H1 (cell line): Measurements from ENCODE around the gene CTSW. TPM values are rescaled to one million over a fixed set of nuclear protein-coding genes. Genes with fewer than 3 reads are reported as not detected.

Experiments
- ASH2L ChIP-seq: fragments of 200-600, 300-600 bp; sonication (generic); IDR thresholded peaks from one replicate; pipeline ENCODE4 v1.7.1; 2017; ENCODE audit warnings: low read length
- EZH2 ChIP-seq: fragments of 200-600 bp; sonication (generic); IDR thresholded peaks from 2 replicates; pipeline ENCODE4 v1.7.1; 2012; ENCODE audit warnings: low read depth, mild to moderate bottlenecking, moderate library complexity, low read length, inconsistent platforms; ENCODE audit not compliant: severe bottlenecking
- FOSL1 ChIP-seq: IDR thresholded peaks from 2 replicates; pipeline ENCODE4 v1.6.1; 2011; ENCODE audit warnings: mild to moderate bottlenecking, low read depth, low read length, moderate library complexity; ENCODE audit not compliant: insufficient read depth
- HDAC2 ChIP-seq, 2 experiments: fragments of 300-600 bp in 1 of 2; sonication (generic) in 1 of 2; IDR thresholded peaks; 2 replicates each; pipeline ENCODE4 v1.6.1; 2011 to 2012; ENCODE audit warnings: low read depth in 2 of 2, low read length in 2 of 2, mild to moderate bottlenecking in 2 of 2, moderate library complexity in 2 of 2, borderline replicate concordance in 1 of 2, inconsistent platforms in 1 of 2
- KDM1A ChIP-seq: fragments of 200-600, 300-600 bp; sonication (generic); IDR thresholded peaks from 2 replicates; pipeline ENCODE4 v1.7.1; 2016; ENCODE audit warnings: mild to moderate bottlenecking, low read length, borderline replicate concordance
- MAX ChIP-seq: IDR thresholded peaks from 2 replicates; pipeline ENCODE4 v1.6.1; 2012; ENCODE audit warnings: inconsistent platforms
- NANOG ChIP-seq: IDR thresholded peaks from 2 replicates; pipeline ENCODE4 v1.6.1; 2011; ENCODE audit warnings: low read length, low read depth, mild to moderate bottlenecking, inconsistent platforms; ENCODE audit not compliant: insufficient read depth, poor library complexity, severe bottlenecking
- PHF8 ChIP-seq: fragments of 200-600 bp; sonication (generic); conservative IDR thresholded peaks from 2 replicates; pipeline ENCODE4 v1.7.1; 2012; ENCODE audit warnings: low read depth, mild to moderate bottlenecking, inconsistent platforms, low read length, moderate library complexity
- RBBP5 ChIP-seq: IDR thresholded peaks from 2 replicates; pipeline ENCODE4 v1.7.1; 2012; ENCODE audit warnings: low read depth, mild to moderate bottlenecking, inconsistent platforms, low read length, moderate library complexity, borderline replicate concordance
- TAF7 ChIP-seq: optimal IDR thresholded peaks from 2 replicates; pipeline ENCODE3; 2011; ENCODE audit warnings: low read depth, mild to moderate bottlenecking, inconsistent platforms, low read length, moderate library complexity, borderline replicate concordance
- polyA plus RNA-seq, 7 experiments: library from polyadenylated mRNA; depleted of rRNA in 3 of 7; stranded (reverse) in 5 of 7; unstranded in 2 of 7; fragments of >200 nt in 5 of 7; fragments of 200-250 nt in 2 of 7; gene quantifications; 1 replicate in 5 of 7; 2 replicates in 1 of 7; 4 replicates in 1 of 7; pipeline versions ENCODE4 v1.2.1 to v1.2.3, GENCODE V29; 2011 to 2013; ENCODE audit warnings: missing spikeins in 2 of 7, mixed read lengths in 2 of 7
- total RNA-seq: library from RNA; stranded (reverse); fragmentation: NEBNext Ultra II Directional; extraction: Animal tissue kit (Norgen Biotek cat#: 25700); gene quantifications from 2 replicates; pipeline ENCODE4 v1.2.1, GENCODE V29; 2021
- TF ChIP-seq, protein P1 (sequence below): IDR thresholded peaks from 2 replicates; pipeline ENCODE4 v1.6.1; 2011; ENCODE audit warnings: low read length, improper control_type of control experiment

Gene CTSW
- total and polyA plus RNA-seq, 2 of the 8 experiments (the other 6 are each of a cell fraction or from before 2014, with no cell fraction given): not detected

DNA sequence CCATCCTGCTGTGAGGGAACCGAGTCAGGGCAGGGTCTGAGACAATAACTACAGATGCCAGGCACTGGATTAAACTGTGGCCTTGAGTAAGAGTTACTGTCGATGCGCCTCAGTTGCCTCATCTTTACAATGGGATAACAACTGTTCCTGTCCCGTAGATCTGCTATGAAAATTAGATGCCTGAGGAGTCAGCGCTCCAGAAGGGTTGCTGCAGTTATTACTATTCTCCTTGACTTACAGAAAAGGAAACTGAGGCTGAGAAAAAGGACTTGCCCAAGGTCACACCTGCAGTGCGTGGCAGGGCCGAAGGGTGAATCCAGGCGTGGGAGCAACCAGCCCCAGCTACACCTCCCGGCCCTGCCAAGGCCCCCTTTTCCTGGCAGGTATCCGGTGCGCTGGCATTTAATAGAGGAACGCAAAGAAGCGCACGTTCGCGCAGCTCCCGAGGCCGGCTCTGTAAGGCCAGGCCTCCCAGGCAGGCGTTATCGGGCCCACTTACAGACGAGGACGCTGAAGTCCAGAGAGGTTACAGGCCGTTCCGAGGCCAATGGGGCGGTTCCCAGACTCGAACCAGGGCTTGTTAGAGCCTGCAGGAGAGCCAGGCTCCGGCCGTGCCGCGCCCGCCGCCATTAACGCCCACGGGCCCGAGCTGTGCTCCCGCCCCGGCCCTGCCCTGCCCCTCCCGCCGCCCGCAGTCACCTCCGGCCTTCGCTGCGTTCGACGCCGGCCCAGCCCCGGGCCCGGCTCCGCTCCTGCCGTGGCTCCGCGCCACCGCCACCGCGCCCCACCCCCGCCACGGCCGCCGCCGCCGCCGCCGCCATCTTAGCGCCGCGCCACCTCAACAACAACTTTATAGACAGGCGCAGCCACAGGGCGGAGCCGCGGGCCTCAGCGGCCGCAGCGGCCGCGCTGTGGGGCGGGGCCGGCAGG, 38.8 kb downstream of the CTSW start, which contains the start of gene C11orf68 (continued):
- TF ChIP-seq FOSL1 (no peak), MAX (0 out of 2 replicates have a peak, but pooled peaks have one; percentile 12), TAF7 (peak; percentile 43), PHF8 (peak; percentile 84), NANOG (no peak), HDAC2 (IDR thresholded peaks at IDR 0.05; ENCODE audit: borderline replicate concordance in 1 of 2, low read depth in 2 of 2, low read length in 2 of 2) (peak in 1 of 2 experiments; percentile 28; a peak in 1 of 4 replicates), EZH2 (no peak), ASH2L (peak; percentile 8), RBBP5 (0 out of 2 replicates have a peak, but pooled peaks have one; percentile 9), KDM1A (peak; percentile 61; the same call in 1 of the 2 replicates)
- TF ChIP-seq, protein P1, sequence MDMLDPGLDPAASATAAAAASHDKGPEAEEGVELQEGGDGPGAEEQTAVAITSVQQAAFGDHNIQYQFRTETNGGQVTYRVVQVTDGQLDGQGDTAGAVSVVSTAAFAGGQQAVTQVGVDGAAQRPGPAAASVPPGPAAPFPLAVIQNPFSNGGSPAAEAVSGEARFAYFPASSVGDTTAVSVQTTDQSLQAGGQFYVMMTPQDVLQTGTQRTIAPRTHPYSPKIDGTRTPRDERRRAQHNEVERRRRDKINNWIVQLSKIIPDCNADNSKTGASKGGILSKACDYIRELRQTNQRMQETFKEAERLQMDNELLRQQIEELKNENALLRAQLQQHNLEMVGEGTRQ: no peak
